BLaER1 (cell line): ENCODE measurements around the gene TIMM29.

Source experiments
- H3K27ac ChIP-seq: shearing (Covaris generic); formaldehyde crosslinking; 2 replicates; pipeline ENCODE4 v1.8.1; 2022
- H3K27me3 ChIP-seq: shearing (Covaris generic); formaldehyde crosslinking; 2 replicates; pipeline ENCODE4 v1.8.1; 2022
- H3K36me3 ChIP-seq: shearing (Covaris generic); formaldehyde crosslinking; 2 replicates; pipeline ENCODE4 v1.8.1; 2022
- H3K4me1 ChIP-seq: shearing (Covaris generic); formaldehyde crosslinking; 2 replicates; pipeline ENCODE4 v1.8.1; 2022
- H3K4me2 ChIP-seq: shearing (Covaris generic); formaldehyde crosslinking; 2 replicates; pipeline ENCODE4 v1.8.1; 2022
- H3K4me3 ChIP-seq: shearing (Covaris generic); formaldehyde crosslinking; 2 replicates; pipeline ENCODE4 v1.8.1; 2022
- H3K9ac ChIP-seq: shearing (Covaris generic); formaldehyde crosslinking; 2 replicates; pipeline ENCODE4 v1.8.1; 2022
- H3K9me3 ChIP-seq: shearing (Covaris generic); formaldehyde crosslinking; 2 replicates; pipeline ENCODE4 v1.8.1; 2022
- H4K20me1 ChIP-seq: shearing (Covaris generic); formaldehyde crosslinking; 2 replicates; pipeline ENCODE4 v1.8.1; 2022
- Cebpa-rat ChIP-seq: shearing (Covaris generic); IDR thresholded peaks from 2 replicates; pipeline ENCODE4 v1.8.1; 2022

TIMM29 gene

DNA sequence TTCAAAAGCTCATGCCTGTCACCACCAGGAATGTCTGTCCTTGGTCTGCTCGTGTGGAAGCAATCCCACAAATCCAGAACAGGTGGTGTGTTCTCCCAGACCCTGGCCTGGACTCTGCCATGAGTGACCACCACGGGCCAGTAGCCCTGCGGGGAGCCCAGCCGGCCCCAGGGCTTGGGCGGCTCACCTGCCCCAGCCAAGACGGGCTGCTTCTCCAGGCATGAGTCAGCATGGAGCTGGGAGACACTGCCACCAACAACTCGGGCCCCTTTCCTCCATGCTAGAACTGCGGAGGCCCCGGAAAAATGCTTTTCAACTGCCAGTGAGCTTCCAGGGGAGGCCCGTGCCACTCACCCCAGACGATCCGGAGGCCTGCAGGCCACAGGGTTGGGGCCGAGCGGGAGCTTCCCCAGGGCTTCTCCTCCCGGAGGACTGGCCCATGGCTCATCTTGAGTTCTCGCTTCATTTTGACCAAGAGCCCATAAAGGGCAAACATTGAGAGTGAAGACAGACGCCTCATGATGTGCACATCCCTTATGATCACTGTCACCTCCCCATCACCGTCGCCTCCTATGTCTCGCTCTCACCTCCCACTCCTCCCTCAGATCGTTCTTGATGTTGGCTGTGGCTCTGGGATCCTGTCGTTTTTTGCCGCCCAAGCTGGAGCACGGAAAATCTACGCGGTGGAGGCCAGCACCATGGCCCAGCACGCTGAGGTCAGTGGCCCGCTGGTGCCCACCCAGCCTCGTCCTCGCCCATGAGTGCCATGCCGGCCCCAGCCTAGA lies 16.8 kb upstream of the TIMM29 start:
- H3K4me1 ChIP-seq: no peaks in the 10 kb centered on the region
- H3K36me3 ChIP-seq: peaks cover 98% of the 10 kb centered on the region
- no peaks in the 10 kb centered on the region for H3K27me3 ChIP-seq
- H3K4me3 ChIP-seq: no peak overlapping the region
- peaks cover 65% of the 10 kb centered on the region for H4K20me1 ChIP-seq
- no peak overlapping the region for H3K4me2 ChIP-seq
- no peak overlapping the region for H3K27ac ChIP-seq
- H3K9ac ChIP-seq: no peak overlapping the region
- no peaks in the 10 kb centered on the region for H3K9me3 ChIP-seq
- TF ChIP-seq Cebpa-rat: no peak

- no peak overlapping the region for H3K27ac ChIP-seq
- H3K9ac ChIP-seq: no peak overlapping the region
- no peaks in the 10 kb centered on the region for H3K9me3 ChIP-seq
- TF ChIP-seq Cebpa-rat: no peak
- no peaks in the 10 kb centered on the region for H3K27me3 ChIP-seq
- no peak overlapping the region for H3K4me3 ChIP-seq
- peaks cover 58% of the 10 kb centered on the region for H4K20me1 ChIP-seq
- H3K4me1 ChIP-seq: no peaks in the 10 kb centered on the region
- H3K36me3 ChIP-seq: peaks cover 98% of the 10 kb centered on the region
- no peak overlapping the region for H3K4me2 ChIP-seq
Observed at GRCh38 chr19:10912619-10913018, 16.0 kb upstream of the TIMM29 start.

- Histone ChIP-seq H3K4me2 (no peak overlapping the region), H3K4me3 (no peak overlapping the region), H3K27me3 (no peaks in the 10 kb centered on the region), H3K36me3 (peaks cover 98% of the 10 kb centered on the region), H4K20me1 (peaks cover 53% of the 10 kb centered on the region), H3K27ac (no peak overlapping the region), H3K9ac (no peak overlapping the region), H3K9me3 (no peaks in the 10 kb centered on the region), H3K4me1 (no peaks in the 10 kb centered on the region)
- no peak for TF ChIP-seq Cebpa-rat
Observed at GRCh38 chr19:10913716-10914340, 14.8 kb upstream of the TIMM29 start.

- Histone ChIP-seq H3K4me2 (no peak overlapping the region), H4K20me1 (peaks cover 67% of the 10 kb centered on the region), H3K9ac (no peak overlapping the region), H3K4me1 (no peaks in the 10 kb centered on the region), H3K27me3 (no peaks in the 10 kb centered on the region), H3K27ac (no peak overlapping the region), H3K9me3 (no peaks in the 10 kb centered on the region), H3K4me3 (no peak overlapping the region), H3K36me3 (peaks cover 100% of the 10 kb centered on the region)
- TF ChIP-seq Cebpa-rat: no peak
Observed at GRCh38 chr19:10915130-10916091, 13.2 kb upstream of the TIMM29 start.

- no peaks in the 10 kb centered on the region for H3K27me3 ChIP-seq
- H3K4me1 ChIP-seq: no peaks in the 10 kb centered on the region
- H3K4me3 ChIP-seq: no peak overlapping the region
- no peak for TF ChIP-seq Cebpa-rat
- peaks cover 100% of the 10 kb centered on the region for H3K36me3 ChIP-seq
- no peak overlapping the region for H3K4me2 ChIP-seq
- peaks cover 72% of the 10 kb centered on the region for H4K20me1 ChIP-seq
- no peak overlapping the region for H3K27ac ChIP-seq
- no peak overlapping the region for H3K9ac ChIP-seq
- no peaks in the 10 kb centered on the region for H3K9me3 ChIP-seq
Observed at GRCh38 chr19:10916602-10917001, 12.0 kb upstream of the TIMM29 start.

- H4K20me1 ChIP-seq: peaks cover 86% of the 10 kb centered on the region
- no peaks in the 10 kb centered on the region for H3K4me1 ChIP-seq
- no peak overlapping the region for H3K4me3 ChIP-seq
- no peak for TF ChIP-seq Cebpa-rat
- no peaks in the 10 kb centered on the region for H3K27me3 ChIP-seq
- H3K36me3 ChIP-seq: peaks cover 99% of the 10 kb centered on the region
- H3K9me3 ChIP-seq: no peaks in the 10 kb centered on the region
- no peak overlapping the region for H3K4me2 ChIP-seq
- H3K9ac ChIP-seq: no peak overlapping the region
- no peak overlapping the region for H3K27ac ChIP-seq
Observed at GRCh38 chr19:10918359-10918758, 10.3 kb upstream of the TIMM29 start.

- H3K4me1 ChIP-seq: no peaks in the 10 kb centered on the region
- H3K36me3 ChIP-seq: peaks cover 99% of the 10 kb centered on the region
- peaks cover 85% of the 10 kb centered on the region for H4K20me1 ChIP-seq
Observed at GRCh38 chr19:10919352-10920287, 9.0 kb upstream of the TIMM29 start.

DNA sequence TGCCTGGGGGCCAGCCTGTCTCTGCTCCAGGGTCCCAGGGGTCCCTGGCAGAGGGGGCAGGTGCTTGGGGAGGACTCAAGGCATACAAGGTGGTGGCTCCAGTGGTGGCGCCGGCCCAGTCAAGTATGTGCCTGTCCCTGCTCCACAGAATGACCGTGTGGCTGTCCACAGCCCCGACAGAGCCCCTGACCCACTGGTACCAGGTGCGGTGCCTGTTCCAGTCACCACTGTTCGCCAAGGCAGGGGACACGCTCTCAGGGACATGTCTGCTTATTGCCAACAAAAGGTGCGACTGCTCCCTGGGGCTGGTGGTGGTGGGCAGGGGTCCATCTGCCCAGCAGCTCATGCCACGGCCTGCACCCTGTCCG lies 8.3 kb upstream of the TIMM29 start:
- peaks cover 99% of the 10 kb centered on the region for H3K36me3 ChIP-seq
- no peak overlapping the region for H3K4me2 ChIP-seq
- TF ChIP-seq Cebpa-rat: no peak
- H3K27me3 ChIP-seq: no peaks in the 10 kb centered on the region
- H3K27ac ChIP-seq: no peak overlapping the region
- H4K20me1 ChIP-seq: peaks cover 78% of the 10 kb centered on the region
- H3K4me3 ChIP-seq: no peak overlapping the region
- H3K9me3 ChIP-seq: no peaks in the 10 kb centered on the region
- H3K9ac ChIP-seq: no peak overlapping the region
- no peaks in the 10 kb centered on the region for H3K4me1 ChIP-seq

More at GRCh38 chr19:10919352-10920287, 9.0 kb upstream of the TIMM29 start:
- no peak overlapping the region for H3K9ac ChIP-seq
- H3K4me2 ChIP-seq: no peak overlapping the region
- H3K27me3 ChIP-seq: no peaks in the 10 kb centered on the region
- no peaks in the 10 kb centered on the region for H3K9me3 ChIP-seq
- H3K4me3 ChIP-seq: no peak overlapping the region
- no peak overlapping the region for H3K27ac ChIP-seq
- TF ChIP-seq Cebpa-rat: no peak

DNA sequence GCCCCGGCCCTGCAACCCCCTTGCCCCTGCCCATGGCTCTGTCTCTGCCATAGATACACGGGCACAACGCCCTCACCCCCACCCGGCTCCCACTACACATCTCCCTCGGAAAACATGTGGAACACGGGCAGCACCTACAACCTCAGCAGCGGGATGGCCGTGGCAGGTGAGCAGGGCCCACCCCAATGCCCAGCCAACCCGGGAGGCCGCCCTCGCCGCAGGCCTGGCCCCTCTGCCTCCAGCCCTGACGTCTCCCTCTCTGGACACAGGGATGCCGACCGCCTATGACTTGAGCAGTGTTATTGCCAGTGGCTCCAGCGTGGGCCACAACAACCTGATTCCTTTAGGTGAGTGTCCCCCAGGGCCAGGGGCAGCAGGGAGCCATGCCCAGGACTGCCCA lies 7.8 kb upstream of the TIMM29 start:
- H3K27ac ChIP-seq: no peak overlapping the region
- H3K9me3 ChIP-seq: no peaks in the 10 kb centered on the region
- H4K20me1 ChIP-seq: peaks cover 73% of the 10 kb centered on the region
- no peak for TF ChIP-seq Cebpa-rat
- no peak overlapping the region for H3K9ac ChIP-seq
- H3K27me3 ChIP-seq: no peaks in the 10 kb centered on the region
- H3K4me2 ChIP-seq: no peak overlapping the region
- H3K36me3 ChIP-seq: peaks cover 99% of the 10 kb centered on the region
- no peak overlapping the region for H3K4me3 ChIP-seq
- H3K4me1 ChIP-seq: no peaks in the 10 kb centered on the region
